ENCODE data around the gene ANAPC5.

DNA sequence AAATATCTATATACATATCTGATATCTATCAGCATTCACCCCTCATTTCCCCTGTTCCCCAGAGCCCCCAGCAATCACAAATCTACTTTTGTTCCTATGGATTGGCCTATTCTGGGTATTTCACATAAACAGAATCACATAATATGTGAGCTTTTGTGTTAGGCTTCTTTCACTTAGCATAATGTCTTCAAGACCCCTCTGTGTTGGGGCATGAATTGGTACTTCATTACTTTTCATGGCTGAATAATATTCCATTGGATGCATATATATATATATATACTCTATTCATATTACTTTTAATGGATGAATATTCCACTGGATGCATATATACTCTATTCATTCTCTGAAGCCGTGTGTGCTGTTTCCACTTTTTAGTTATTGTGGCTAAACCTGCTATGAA lies 84.4 kb downstream of the ANAPC5 start:
- TF ChIP-seq, protein P1, sequence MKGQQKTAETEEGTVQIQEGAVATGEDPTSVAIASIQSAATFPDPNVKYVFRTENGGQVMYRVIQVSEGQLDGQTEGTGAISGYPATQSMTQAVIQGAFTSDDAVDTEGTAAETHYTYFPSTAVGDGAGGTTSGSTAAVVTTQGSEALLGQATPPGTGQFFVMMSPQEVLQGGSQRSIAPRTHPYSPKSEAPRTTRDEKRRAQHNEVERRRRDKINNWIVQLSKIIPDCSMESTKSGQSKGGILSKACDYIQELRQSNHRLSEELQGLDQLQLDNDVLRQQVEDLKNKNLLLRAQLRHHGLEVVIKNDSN (CRISPR knock-in tag; IDR thresholded peaks at IDR 0.05): no peak
- TF ChIP-seq CTCF (IDR thresholded peaks at IDR 0.05): no peak
- TF ChIP-seq, protein P2, sequence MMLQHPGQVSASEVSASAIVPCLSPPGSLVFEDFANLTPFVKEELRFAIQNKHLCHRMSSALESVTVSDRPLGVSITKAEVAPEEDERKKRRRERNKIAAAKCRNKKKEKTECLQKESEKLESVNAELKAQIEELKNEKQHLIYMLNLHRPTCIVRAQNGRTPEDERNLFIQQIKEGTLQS (CRISPR knock-in tag; conservative IDR thresholded peaks at IDR 0.05): no peak
- TF ChIP-seq PRDM15 (CRISPR knock-in tag; IDR thresholded peaks at IDR 0.05): no peak
- TF ChIP-seq NR1H2 (CRISPR knock-in tag; IDR thresholded peaks at IDR 0.05): no peak
- TF ChIP-seq SMAD3 (CRISPR knock-in tag; IDR thresholded peaks at IDR 0.05; ENCODE audit: borderline replicate concordance): no peak
- TF ChIP-seq ZNF317 (CRISPR knock-in tag; IDR thresholded peaks at IDR 0.05; ENCODE audit: borderline replicate concordance, low read depth): no peak
- no peak for TF ChIP-seq ELF4 (CRISPR knock-in tag; IDR thresholded peaks at IDR 0.05; ENCODE audit: low read depth)
- TF ChIP-seq ESRRA (CRISPR knock-in tag; IDR thresholded peaks at IDR 0.05; ENCODE audit: borderline replicate concordance): no peak
- TF ChIP-seq, protein P3, sequence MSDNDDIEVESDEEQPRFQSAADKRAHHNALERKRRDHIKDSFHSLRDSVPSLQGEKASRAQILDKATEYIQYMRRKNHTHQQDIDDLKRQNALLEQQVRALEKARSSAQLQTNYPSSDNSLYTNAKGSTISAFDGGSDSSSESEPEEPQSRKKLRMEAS (CRISPR knock-in tag; IDR thresholded peaks at IDR 0.05): no peak
- no peak for TF ChIP-seq E2F5 (CRISPR knock-in tag; IDR thresholded peaks at IDR 0.05)
- no peak for TF ChIP-seq USF2 (CRISPR knock-in tag; IDR thresholded peaks at IDR 0.05)
